CD4-positive, alpha-beta T cell (primary cell): ENCODE measurements around the gene CREB1. TPM values are rescaled to one million over a fixed set of nuclear protein-coding genes. Genes with fewer than 3 reads are reported as not detected.
A peak's percentile ranks its signal among the peaks of the same experiment; 100 is the strongest.

Experiments used
- ATAC-seq: fragments of 200-7000 bp; cut with Tn5 transposase; one replicate; pipeline ENCODE4 v1.10.0; 2022; ENCODE audit warnings: mild to moderate bottlenecking; ENCODE audit not compliant: poor library complexity
- CTCF ChIA-PET: fragments of 350-600 bp; sonication (Branson Sonifier 250); formaldehyde crosslinking; loops from one replicate; lab custom pipeline; 2021; ENCODE audit warnings: antibody characterized with exemption, inconsistent platforms; lab: Charles Lee
- POLR2A ChIA-PET: fragments of 350-600 bp; sonication (Branson Sonifier 250); formaldehyde crosslinking; loops from one replicate; lab custom pipeline; 2021; ENCODE audit warnings: antibody characterized with exemption, inconsistent platforms; lab: Charles Lee
- DNase-seq, 14 experiments: peaks; one replicate each; pipeline ENCODE4 v3.0.0-alpha.2; 2013 to 2020; ENCODE audit warnings: mixed read lengths in 2 of 14
- H3K27ac ChIP-seq, 2 donors: one replicate each; pipeline versions ENCODE4 v1.5.1 to v1.7.0; 2013; ENCODE audit warnings: low read length in 2 of 2, low read depth in 1 of 2, mild to moderate bottlenecking in 1 of 2
- H3K27me3 ChIP-seq, 2 experiments: 1 replicate in 1 of 2; 2 replicates in 1 of 2; pipeline versions ENCODE4 v1.6.1 to v1.7.0; 2013; ENCODE audit warnings: low read length in 2 of 2, control low read depth in 1 of 2, mild to moderate bottlenecking in 1 of 2, moderate library complexity in 1 of 2; ENCODE audit not compliant: insufficient read depth in 2 of 2, control insufficient read depth in 1 of 2
- H3K36me3 ChIP-seq: one replicate; pipeline ENCODE4 v1.6.1; 2013; ENCODE audit warnings: low read length, control low read depth; ENCODE audit not compliant: insufficient read depth
- H3K4me1 ChIP-seq: one replicate; pipeline ENCODE4 v1.6.1; 2013; ENCODE audit warnings: low read length, control low read depth; ENCODE audit not compliant: insufficient read depth
- H3K4me3 ChIP-seq: one replicate; pipeline ENCODE4 v1.5.1; 2013; ENCODE audit warnings: mild to moderate bottlenecking, low read length, moderate library complexity
- H3K9me3 ChIP-seq, 2 experiments: 1 replicate in 1 of 2; 2 replicates in 1 of 2; pipeline versions ENCODE4 v1.6.1 to v1.7.0; 2013; ENCODE audit warnings: low read length in 2 of 2, mild to moderate bottlenecking in 2 of 2, control low read depth in 1 of 2, moderate library complexity in 1 of 2; ENCODE audit not compliant: control insufficient read depth in 1 of 2, insufficient read depth in 1 of 2
- H3K27ac Mint-ChIP-seq: one replicate; pipeline ENCODE4 v1.8.0; 2020; ENCODE audit warnings: mixed read lengths
- H3K27me3 Mint-ChIP-seq: one replicate; pipeline ENCODE4 v1.8.0; 2021; ENCODE audit warnings: mixed read lengths
- H3K36me3 Mint-ChIP-seq: one replicate; pipeline ENCODE4 v1.8.0; 2021; ENCODE audit warnings: low read depth, mixed read lengths
- H3K4me1 Mint-ChIP-seq: one replicate; pipeline ENCODE4 v1.8.0; 2021; ENCODE audit warnings: low read depth, mixed read lengths
- H3K4me3 Mint-ChIP-seq: one replicate; pipeline ENCODE4 v1.8.0; 2020; ENCODE audit warnings: mild to moderate bottlenecking, mixed read lengths
- H3K9me3 Mint-ChIP-seq: one replicate; pipeline ENCODE4 v1.8.0; 2020; ENCODE audit warnings: mixed read lengths
- intact Hi-C, 2 experiments: fragments of 100-400 bp; cut with DNase I in 1 of 2; cut with micrococcal nuclease in 1 of 2; formaldehyde crosslinking; loops; one replicate each; pipeline versions ENCODE4 v1.15.1 to v1.9.0; 2023 to 2025; cut with DNase I, micrococcal nuclease
- total RNA-seq, 174 experiments: library from RNA in 2 of 174; stranded (reverse) in 2 of 174; gene quantifications; one replicate each; pipeline ENCODE4 v1.2.3 and lab custom pipeline; 2021 to 2026
- TF ChIP-seq, protein P1 (sequence below): fragments of 200-600 bp; IDR thresholded peaks from one replicate; pipeline ENCODE4 v1.8.0; 2022; ENCODE audit warnings: antibody characterized with exemption, mild to moderate bottlenecking

Gene CREB1
- total RNA-seq, 2 experiments from 2014 or later = 62.5 to 67.1 TPM

DNA sequence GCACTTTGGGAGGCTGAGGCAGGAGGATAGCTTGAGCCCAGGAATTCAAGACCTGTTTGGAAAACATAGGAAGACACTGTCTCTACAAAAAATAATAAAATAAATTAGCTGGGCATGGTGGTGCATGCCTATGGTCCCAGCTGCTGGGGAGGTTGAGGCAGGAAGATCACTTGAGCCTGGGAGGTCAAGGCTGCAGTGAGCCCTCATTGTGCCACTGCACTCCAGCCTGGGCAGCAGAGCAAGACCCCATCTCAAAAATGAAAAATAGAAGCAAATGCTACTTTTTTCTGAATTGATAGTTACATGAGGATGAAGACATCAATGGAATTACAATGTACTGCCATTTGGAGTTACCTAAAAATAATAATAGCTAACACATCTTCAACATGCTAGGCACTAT lies 63.5 kb downstream of the CREB1 start:
- Histone ChIP-seq H3K27ac (no peak overlapping the region), H3K4me3 (no peak overlapping the region), H3K36me3 (peaks cover 75% of the 10 kb centered on the region), H3K4me1 (no peaks in the 10 kb centered on the region), H3K9me3 (peaks cover 11 to 12% of the 10 kb centered on the region in 2 experiments), H3K27me3 (no peaks in the 10 kb centered on the region)
- ATAC-seq (no peak), DNase-seq (no peak)
- H3K27ac Mint-ChIP-seq = no peak overlapping the region
- H3K4me1 Mint-ChIP-seq = peaks cover 12% of the 10 kb centered on the region
- H3K4me3 Mint-ChIP-seq = no peak overlapping the region
- peaks cover 90% of the 10 kb centered on the region for H3K36me3 Mint-ChIP-seq
- intact Hi-C loops = no loop called here
- peaks cover 6% of the 10 kb centered on the region for H3K9me3 Mint-ChIP-seq
- ChIA-PET CTCF (interaction anchor here (0.7 kb wide), 1 partner anchor 30 kb away, joined by 3 read pairs; no protein-coding TSS in a partner anchor), POLR2A (interaction anchor here (1.5 kb wide), 1 partner anchor 32 kb away, joined by 5 read pairs; the partner anchor contains the start of gene METTL21A)
- TF ChIP-seq, protein P1, sequence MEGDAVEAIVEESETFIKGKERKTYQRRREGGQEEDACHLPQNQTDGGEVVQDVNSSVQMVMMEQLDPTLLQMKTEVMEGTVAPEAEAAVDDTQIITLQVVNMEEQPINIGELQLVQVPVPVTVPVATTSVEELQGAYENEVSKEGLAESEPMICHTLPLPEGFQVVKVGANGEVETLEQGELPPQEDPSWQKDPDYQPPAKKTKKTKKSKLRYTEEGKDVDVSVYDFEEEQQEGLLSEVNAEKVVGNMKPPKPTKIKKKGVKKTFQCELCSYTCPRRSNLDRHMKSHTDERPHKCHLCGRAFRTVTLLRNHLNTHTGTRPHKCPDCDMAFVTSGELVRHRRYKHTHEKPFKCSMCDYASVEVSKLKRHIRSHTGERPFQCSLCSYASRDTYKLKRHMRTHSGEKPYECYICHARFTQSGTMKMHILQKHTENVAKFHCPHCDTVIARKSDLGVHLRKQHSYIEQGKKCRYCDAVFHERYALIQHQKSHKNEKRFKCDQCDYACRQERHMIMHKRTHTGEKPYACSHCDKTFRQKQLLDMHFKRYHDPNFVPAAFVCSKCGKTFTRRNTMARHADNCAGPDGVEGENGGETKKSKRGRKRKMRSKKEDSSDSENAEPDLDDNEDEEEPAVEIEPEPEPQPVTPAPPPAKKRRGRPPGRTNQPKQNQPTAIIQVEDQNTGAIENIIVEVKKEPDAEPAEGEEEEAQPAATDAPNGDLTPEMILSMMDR = no peak
- H3K27me3 Mint-ChIP-seq = no peaks in the 10 kb centered on the region

DNA sequence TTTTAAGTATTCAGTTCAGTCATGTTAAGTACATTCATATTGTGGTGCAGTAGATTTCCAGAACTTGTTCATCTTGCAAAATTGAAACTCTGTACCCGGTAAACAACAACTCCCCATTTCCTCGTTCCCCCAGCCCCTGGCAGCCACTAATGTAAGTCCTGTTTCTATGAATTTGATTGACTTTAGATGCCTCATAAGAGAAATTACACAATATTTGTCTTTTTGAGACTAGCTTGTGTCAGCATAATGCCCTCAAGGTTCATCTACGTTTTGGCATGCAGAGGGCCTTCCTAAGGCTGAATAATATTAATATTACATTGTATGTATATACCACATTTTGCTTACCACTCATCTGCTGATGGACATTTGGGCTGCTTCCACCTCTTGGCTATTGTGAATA lies 64.5 kb downstream of the CREB1 start:
- H3K9me3 ChIP-seq = peaks cover 11 to 12% of the 10 kb centered on the region in 2 experiments
- Mint-ChIP-seq H3K27ac (peak overlapping the region; percentile 18), H3K9me3 (peaks cover 6% of the 10 kb centered on the region), H3K27me3 (no peaks in the 10 kb centered on the region), H3K36me3 (peaks cover 85% of the 10 kb centered on the region), H3K4me1 (peaks cover 8% of the 10 kb centered on the region), H3K4me3 (no peak overlapping the region)
- no peak for ATAC-seq
- ChIA-PET CTCF (no interaction called here), POLR2A (interaction anchor here (0.6 kb wide), 1 partner anchor 69 kb away, joined by 3 read pairs; no protein-coding TSS in a partner anchor)
- intact Hi-C loops = no loop called here
- H3K27ac ChIP-seq = no peak overlapping the region
- TF ChIP-seq, protein P1 = no peak
- peaks cover 67% of the 10 kb centered on the region for H3K36me3 ChIP-seq
- no peak overlapping the region for H3K4me3 ChIP-seq
- H3K4me1 ChIP-seq = no peaks in the 10 kb centered on the region
- H3K27me3 ChIP-seq = no peaks in the 10 kb centered on the region
- DNase-seq = no peak

DNA sequence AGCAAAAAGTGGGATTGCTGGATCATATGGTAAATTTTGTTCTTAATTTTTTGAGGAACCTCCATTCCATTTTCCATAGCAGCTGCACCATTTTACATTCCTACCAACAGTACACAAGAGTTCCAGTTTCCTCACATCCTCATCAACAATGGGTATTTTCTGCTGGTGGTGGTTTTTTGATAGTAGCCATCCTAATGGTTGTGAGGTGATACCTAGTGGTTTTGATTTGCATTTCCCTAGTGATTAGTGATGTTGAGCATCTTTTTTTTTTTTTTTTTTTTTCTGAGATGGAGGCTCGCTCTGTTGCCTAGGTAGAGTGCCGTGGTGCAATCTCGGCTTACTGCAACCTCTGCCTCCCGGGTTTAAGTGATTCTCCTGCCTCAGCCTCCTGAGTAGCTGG lies 65.0 kb downstream of the CREB1 start:
- TF ChIP-seq, protein P1 = no peak
- POLR2A ChIA-PET = no interaction called here
- intact Hi-C loops = no loop called here
- Histone ChIP-seq H3K4me1 (no peaks in the 10 kb centered on the region), H3K9me3 (peaks cover 11 to 12% of the 10 kb centered on the region in 2 experiments), H3K27me3 (no peaks in the 10 kb centered on the region), H3K4me3 (no peak overlapping the region), H3K27ac (no peak overlapping the region), H3K36me3 (peaks cover 66% of the 10 kb centered on the region)
- Mint-ChIP-seq H3K27me3 (no peaks in the 10 kb centered on the region), H3K4me3 (no peak overlapping the region), H3K36me3 (peaks cover 84% of the 10 kb centered on the region), H3K4me1 (peaks cover 8% of the 10 kb centered on the region), H3K9me3 (peaks cover 6% of the 10 kb centered on the region), H3K27ac (peak overlapping the region; percentile 29)
- DNase-seq (no peak), ATAC-seq (no peak)
- CTCF ChIA-PET = no interaction called here
